NB4 (cell line): ENCODE results near the gene PDE11A.

Experiments used
- DNase-seq: peaks from one replicate; pipeline ENCODE4 v3.0.0; 2010; ENCODE audit warnings: low read depth
- H3K4me3 ChIP-seq: one replicate; pipeline ENCODE4 v1.5.1; 2011; ENCODE audit warnings: mild to moderate bottlenecking, low read depth, low read length, moderate library complexity
- CTCF ChIP-seq: IDR thresholded peaks from one replicate; pipeline ENCODE4 v1.5.1; 2012; ENCODE audit warnings: low read depth, low read length
- MYC ChIP-seq: IDR thresholded peaks from 2 replicates; pipeline ENCODE4 v1.6.1; 2011; ENCODE audit warnings: low read depth, low read length
- POLR2A ChIP-seq: IDR thresholded peaks from 2 replicates; pipeline ENCODE4 v1.6.1; 2011; ENCODE audit warnings: mild to moderate bottlenecking; ENCODE audit not compliant: insufficient read length; ENCODE audit errors: extremely low read depth
- TF ChIP-seq, protein P1 (sequence below): IDR thresholded peaks from 2 replicates; pipeline ENCODE4 v1.6.1; 2011; ENCODE audit warnings: low read depth, low read length

Gene PDE11A

DNA sequence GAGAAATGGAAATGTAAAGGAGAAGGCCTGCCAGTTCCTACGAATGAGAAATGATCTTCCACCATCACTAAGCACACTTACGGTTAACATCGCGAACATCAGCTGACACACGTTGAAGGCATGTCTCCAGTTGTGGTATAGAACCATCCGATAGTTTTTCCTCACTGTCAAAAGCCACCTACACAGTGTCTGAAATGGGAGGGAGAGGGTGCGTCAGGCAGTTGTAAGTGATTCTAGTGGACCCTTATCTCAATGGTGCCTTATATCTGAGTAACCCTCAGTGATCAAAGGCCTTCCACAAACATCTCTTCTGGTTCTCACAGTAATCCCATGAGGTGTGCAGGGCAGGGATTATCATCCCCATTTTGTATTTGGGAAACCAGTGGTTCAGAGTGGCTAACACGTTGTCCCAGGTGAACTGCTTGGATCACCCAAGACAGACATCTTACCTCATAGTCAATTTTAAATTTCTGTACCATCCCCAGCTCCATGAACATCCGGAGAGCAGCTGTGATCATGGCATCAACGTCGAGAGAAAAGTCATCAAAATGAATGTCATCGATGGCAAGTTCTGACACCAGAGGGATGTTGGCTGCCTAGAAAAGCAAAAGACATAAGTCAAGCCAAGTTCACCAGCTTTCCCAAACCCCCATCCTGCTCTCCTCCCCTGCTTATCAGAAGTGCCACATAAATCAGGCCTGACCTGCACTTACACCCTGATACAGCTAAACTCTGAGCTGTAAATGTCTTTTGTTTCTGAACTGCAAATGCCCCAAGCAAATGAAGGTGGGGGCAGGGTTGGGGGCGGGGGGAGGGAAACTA lies 344.8 kb downstream of the PDE11A start:
- TF ChIP-seq POLR2A (no peak), MYC (no peak), CTCF (no peak)
- TF ChIP-seq, protein P1, sequence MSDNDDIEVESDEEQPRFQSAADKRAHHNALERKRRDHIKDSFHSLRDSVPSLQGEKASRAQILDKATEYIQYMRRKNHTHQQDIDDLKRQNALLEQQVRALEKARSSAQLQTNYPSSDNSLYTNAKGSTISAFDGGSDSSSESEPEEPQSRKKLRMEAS, result no peak
- no peak overlapping the region for H3K4me3 ChIP-seq
- no peak for DNase-seq

GRCh38 chr2:177726931-177727348 lies 345.6 kb downstream of the PDE11A start:
- DNase-seq, result no peak
- no peak overlapping the region for H3K4me3 ChIP-seq
- TF ChIP-seq MYC (no peak), CTCF (no peak), POLR2A (no peak)
- TF ChIP-seq, protein P1, result no peak

- H3K4me3 ChIP-seq, result no peak overlapping the region
- DNase-seq, result peak; percentile 70
- no peak for TF ChIP-seq POLR2A
- peak; percentile 98 for TF ChIP-seq CTCF
- no peak for TF ChIP-seq MYC
- TF ChIP-seq, protein P1, result peak; percentile 57
Measured at GRCh38 chr2:177724398-177725287, 347.9 kb downstream of the PDE11A start.

DNA sequence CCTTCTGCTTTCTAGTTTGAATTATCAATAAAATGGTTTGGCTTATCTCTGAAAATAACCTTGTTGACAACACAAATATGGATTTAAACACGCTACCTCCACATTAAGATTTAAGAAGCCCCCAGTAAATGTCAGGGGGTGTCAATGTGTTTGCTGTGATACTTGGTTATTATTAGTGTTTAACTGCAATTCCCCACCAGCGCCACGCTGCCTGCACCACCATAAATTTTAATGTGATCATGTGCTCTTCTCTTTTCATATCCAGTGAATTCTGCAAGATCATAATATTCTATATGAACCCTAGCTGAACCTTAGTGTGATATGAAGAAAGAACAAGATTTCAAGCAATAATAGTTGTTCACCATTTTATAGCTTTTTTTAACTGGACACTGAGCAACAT lies 349.3 kb downstream of the PDE11A start:
- no peak for DNase-seq
- TF ChIP-seq, protein P1, result no peak
- TF ChIP-seq CTCF (no peak), MYC (no peak), POLR2A (no peak)
- no peak overlapping the region for H3K4me3 ChIP-seq

GRCh38 chr2:177721818-177722567 lies 350.6 kb downstream of the PDE11A start:
- TF ChIP-seq CTCF, result no peak
- no peak for TF ChIP-seq MYC
- TF ChIP-seq, protein P1, result no peak
- no peak for TF ChIP-seq POLR2A
- DNase-seq, result no peak
- H3K4me3 ChIP-seq, result no peak overlapping the region
